ENCODE data around the gene KRABD2.

Gene KRABD2

DNA sequence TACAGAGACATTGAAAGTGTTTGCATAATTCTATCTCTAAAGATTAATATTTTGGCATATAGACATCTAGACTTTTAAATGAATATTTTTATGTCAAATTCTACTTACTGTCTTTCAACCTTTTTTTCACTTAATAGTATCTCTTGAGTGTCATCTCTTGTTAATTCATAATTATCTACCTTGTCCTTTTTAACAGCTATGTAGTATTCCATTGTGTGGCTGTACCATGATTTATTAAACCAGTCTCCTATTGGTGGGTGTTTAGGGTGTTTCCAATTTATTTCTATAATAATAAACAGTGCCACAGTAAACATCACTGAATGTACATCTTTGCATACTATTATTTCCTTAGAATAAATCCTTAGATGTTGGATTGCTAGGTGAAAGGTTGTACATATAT, 37.4 kb upstream of the KRABD2 start:
- no peak overlapping the region for H3K4me3 ChIP-seq (replicated peaks in 1 of 2; ENCODE audit: low read depth in 1 of 2, low read length in 2 of 2)
- intact Hi-C loops (cut with micrococcal nuclease), result no loop called here
- H3K27me3 ChIP-seq (ENCODE audit: insufficient read depth, low read length), result peaks cover 6% of the 10 kb centered on the region; the same call in 1 of the 2 replicates
- no peak overlapping the region for H3K9ac ChIP-seq (ENCODE audit: low read length)
- no peaks in the 10 kb centered on the region for H3K36me3 ChIP-seq (ENCODE audit: control insufficient read depth in 1 of 2, insufficient read depth in 2 of 2, low read length in 2 of 2)
- H3K4me2 ChIP-seq (ENCODE audit: low read length), result no peak overlapping the region
- DNase-seq (ENCODE audit: low read depth, low spot score) (no peak), ATAC-seq (no peak)
- H4K20me1 ChIP-seq (ENCODE audit: insufficient read depth), result no peaks in the 10 kb centered on the region
- H3K79me2 ChIP-seq (ENCODE audit: insufficient read depth, low read length), result no peaks in the 10 kb centered on the region
- no peaks in the 10 kb centered on the region for H3K9me3 ChIP-seq (ENCODE audit: control insufficient read depth in 1 of 2, insufficient read depth in 1 of 2, low read depth in 1 of 2, low read length in 2 of 2)
- CTCF ChIA-PET, result no interaction called here
- peaks cover 2 to 17% of the 10 kb centered on the region in 2 experiments; a peak in 3 of 4 replicates for H3K4me1 ChIP-seq (ENCODE audit: control insufficient read depth in 1 of 2, insufficient read depth in 2 of 2, low read length in 2 of 2)
- H2AFZ ChIP-seq (ENCODE audit: low read depth, low read length, poor library complexity, severe bottlenecking), result no peak overlapping the region
- RAD21 ChIA-PET (ENCODE audit: low non-redundant PET in 1 of 2, low total read pairs in 2 of 2, uncharacterized antibody in 2 of 2, unreplicated experiment in 2 of 2), result no interaction called here
- POLR2A ChIA-PET, result no interaction called here
- no TSS peak for BruUV-seq (replicated peaks)
- TF ChIP-seq ZFX (IDR thresholded peaks at IDR 0.05) (no peak), CBX3 (IDR thresholded peaks at IDR 0.05; ENCODE audit: low read depth) (no peak), EZH2 (IDR thresholded peaks at IDR 0.05) (no peak), ZNF274 (IDR thresholded peaks at IDR 0.05; ENCODE audit: low read depth, low read length) (no peak)
- TF ChIP-seq, protein P1, sequence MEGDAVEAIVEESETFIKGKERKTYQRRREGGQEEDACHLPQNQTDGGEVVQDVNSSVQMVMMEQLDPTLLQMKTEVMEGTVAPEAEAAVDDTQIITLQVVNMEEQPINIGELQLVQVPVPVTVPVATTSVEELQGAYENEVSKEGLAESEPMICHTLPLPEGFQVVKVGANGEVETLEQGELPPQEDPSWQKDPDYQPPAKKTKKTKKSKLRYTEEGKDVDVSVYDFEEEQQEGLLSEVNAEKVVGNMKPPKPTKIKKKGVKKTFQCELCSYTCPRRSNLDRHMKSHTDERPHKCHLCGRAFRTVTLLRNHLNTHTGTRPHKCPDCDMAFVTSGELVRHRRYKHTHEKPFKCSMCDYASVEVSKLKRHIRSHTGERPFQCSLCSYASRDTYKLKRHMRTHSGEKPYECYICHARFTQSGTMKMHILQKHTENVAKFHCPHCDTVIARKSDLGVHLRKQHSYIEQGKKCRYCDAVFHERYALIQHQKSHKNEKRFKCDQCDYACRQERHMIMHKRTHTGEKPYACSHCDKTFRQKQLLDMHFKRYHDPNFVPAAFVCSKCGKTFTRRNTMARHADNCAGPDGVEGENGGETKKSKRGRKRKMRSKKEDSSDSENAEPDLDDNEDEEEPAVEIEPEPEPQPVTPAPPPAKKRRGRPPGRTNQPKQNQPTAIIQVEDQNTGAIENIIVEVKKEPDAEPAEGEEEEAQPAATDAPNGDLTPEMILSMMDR (IDR thresholded peaks at IDR 0.05 in 2 of 3, conservative IDR thresholded peaks at IDR 0.05 in 1 of 3; ENCODE audit: borderline replicate concordance in 1 of 3, insufficient read depth in 1 of 3, low read depth in 2 of 3, low read length in 2 of 3), result no peak
- TF ChIP-seq, protein P2, sequence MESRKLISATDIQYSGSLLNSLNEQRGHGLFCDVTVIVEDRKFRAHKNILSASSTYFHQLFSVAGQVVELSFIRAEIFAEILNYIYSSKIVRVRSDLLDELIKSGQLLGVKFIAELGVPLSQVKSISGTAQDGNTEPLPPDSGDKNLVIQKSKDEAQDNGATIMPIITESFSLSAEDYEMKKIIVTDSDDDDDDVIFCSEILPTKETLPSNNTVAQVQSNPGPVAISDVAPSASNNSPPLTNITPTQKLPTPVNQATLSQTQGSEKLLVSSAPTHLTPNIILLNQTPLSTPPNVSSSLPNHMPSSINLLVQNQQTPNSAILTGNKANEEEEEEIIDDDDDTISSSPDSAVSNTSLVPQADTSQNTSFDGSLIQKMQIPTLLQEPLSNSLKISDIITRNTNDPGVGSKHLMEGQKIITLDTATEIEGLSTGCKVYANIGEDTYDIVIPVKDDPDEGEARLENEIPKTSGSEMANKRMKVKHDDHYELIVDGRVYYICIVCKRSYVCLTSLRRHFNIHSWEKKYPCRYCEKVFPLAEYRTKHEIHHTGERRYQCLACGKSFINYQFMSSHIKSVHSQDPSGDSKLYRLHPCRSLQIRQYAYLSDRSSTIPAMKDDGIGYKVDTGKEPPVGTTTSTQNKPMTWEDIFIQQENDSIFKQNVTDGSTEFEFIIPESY (IDR thresholded peaks at IDR 0.05; ENCODE audit: extremely low read depth, insufficient replicate concordance, low read length), result no peak
- H3K9me2 ChIP-seq (ENCODE audit: insufficient read depth), result no peaks in the 10 kb centered on the region
- no peak overlapping the region for H3K27ac ChIP-seq (ENCODE audit: low read depth, low read length)
